Gastroesophageal sphincter (tissue), 4 donors: ENCODE results near the gene PRPF38B. TPM values are rescaled to one million over a fixed set of nuclear protein-coding genes. Genes with fewer than 3 reads are reported as not detected.

Experiments used
- ATAC-seq: fragments of 150-250 bp; one replicate; pipeline ENCODE4 v1.9.1; 2016; ENCODE audit warnings: mild to moderate bottlenecking, moderate library complexity
- H3K27ac ChIP-seq, 4 donors: fragments of 200-600 bp; sonication (generic) in 3 of 4; 1 replicate in 3 of 4; 2 replicates in 1 of 4; pipeline ENCODE4 v1.5.1; 2016 to 2019
- H3K27me3 ChIP-seq: fragments of 200-600 bp; sonication (generic); one replicate; pipeline ENCODE4 v1.5.1; 2019
- H3K36me3 ChIP-seq, 2 donors: fragments of 200-600 bp; sonication (generic); one replicate each; pipeline ENCODE4 v1.5.1; 2019; ENCODE audit warnings: control low read depth in 1 of 2
- H3K4me1 ChIP-seq, 3 donors: fragments of 200-600 bp; sonication (generic); 1 replicate in 2 of 3; 2 replicates in 1 of 3; pipeline ENCODE4 v1.5.1; 2016 to 2019; ENCODE audit warnings: control low read depth in 2 of 3
- H3K4me3 ChIP-seq, 2 donors: fragments of 200-600 bp; sonication (generic); one replicate each; pipeline ENCODE4 v1.5.1; 2019; ENCODE audit warnings: mild to moderate bottlenecking in 1 of 2, moderate library complexity in 1 of 2
- H3K9me3 ChIP-seq, 3 donors: fragments of 200-600 bp; sonication (generic); one replicate each; pipeline ENCODE4 v1.5.1; 2017 to 2019; ENCODE audit warnings: control low read depth in 2 of 3
- EP300 ChIP-seq: sonication (generic); formaldehyde crosslinking; IDR thresholded peaks from one replicate; pipeline ENCODE4 v1.6.1; 2017; ENCODE audit warnings: antibody characterized with exemption, mild to moderate bottlenecking
- POLR2A ChIP-seq, 2 donors: fragments of 450-650 bp; IDR thresholded peaks; one replicate each; pipeline ENCODE4 v1.6.1; 2017; ENCODE audit warnings: antibody characterized with exemption in 2 of 2, mild to moderate bottlenecking in 2 of 2, moderate library complexity in 1 of 2
- POLR2AphosphoS5 ChIP-seq: sonication (generic); formaldehyde crosslinking; IDR thresholded peaks from one replicate; pipeline ENCODE4 v1.6.1; 2017; ENCODE audit warnings: antibody characterized with exemption
- WGBS, 2 donors: methylation state at CpG; one replicate each; pipeline ENCODE4 v1.1.5; 2018; ENCODE audit warnings: low coverage in 1 of 2; 5-methylcytosine and 5-hydroxymethylcytosine counted together
- total RNA-seq, 4 donors: library from RNA; depleted of rRNA; stranded (reverse); fragments of >200 nt; gene quantifications; one replicate each; pipeline ENCODE4 v1.1.0, GENCODE V29; 2016
- TF ChIP-seq, protein P1 (sequence below), 4 experiments: fragments of 200-600 bp in 2 of 4; fragments of 450-650 bp in 2 of 4; sonication (generic) in 1 of 4; IDR thresholded peaks; one replicate each; pipeline ENCODE4 v1.5.1; 2017 to 2019; ENCODE audit warnings: antibody characterized with exemption in 4 of 4, mild to moderate bottlenecking in 2 of 4, moderate library complexity in 2 of 4

PRPF38B gene
- total RNA-seq, 4 donors from 2014 or later: 15.2 to 37.0 (median 24.5) TPM

DNA sequence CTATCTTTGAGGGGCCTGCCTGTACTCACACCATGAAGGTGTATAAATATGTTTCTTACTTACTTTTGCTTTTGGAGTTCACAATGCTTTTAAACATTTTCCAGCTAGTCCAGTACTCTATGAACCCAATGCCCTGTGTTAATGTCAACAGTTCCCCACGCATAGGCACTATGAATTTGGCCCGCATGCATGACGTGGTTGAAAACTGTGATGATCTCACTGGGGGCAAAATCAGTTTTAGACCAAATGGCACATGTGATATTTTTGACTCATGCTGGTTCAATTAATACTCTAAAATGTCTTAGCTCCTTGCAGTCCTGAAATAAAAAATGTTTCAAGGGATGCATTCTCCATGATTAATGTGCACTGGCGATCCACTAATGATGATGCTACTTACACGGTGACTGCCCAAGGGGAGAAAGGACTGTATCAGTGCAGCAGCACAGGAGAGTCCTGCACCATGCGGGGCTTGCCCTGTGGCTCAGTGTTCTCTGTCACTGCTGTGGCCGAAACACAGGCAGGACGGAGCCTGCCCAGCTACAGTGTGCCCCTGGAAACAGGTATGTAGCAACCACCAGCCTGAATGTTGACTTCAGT, 36.3 kb downstream of the PRPF38B start:
- no peak for TF ChIP-seq POLR2AphosphoS5
- TF ChIP-seq, protein P1, sequence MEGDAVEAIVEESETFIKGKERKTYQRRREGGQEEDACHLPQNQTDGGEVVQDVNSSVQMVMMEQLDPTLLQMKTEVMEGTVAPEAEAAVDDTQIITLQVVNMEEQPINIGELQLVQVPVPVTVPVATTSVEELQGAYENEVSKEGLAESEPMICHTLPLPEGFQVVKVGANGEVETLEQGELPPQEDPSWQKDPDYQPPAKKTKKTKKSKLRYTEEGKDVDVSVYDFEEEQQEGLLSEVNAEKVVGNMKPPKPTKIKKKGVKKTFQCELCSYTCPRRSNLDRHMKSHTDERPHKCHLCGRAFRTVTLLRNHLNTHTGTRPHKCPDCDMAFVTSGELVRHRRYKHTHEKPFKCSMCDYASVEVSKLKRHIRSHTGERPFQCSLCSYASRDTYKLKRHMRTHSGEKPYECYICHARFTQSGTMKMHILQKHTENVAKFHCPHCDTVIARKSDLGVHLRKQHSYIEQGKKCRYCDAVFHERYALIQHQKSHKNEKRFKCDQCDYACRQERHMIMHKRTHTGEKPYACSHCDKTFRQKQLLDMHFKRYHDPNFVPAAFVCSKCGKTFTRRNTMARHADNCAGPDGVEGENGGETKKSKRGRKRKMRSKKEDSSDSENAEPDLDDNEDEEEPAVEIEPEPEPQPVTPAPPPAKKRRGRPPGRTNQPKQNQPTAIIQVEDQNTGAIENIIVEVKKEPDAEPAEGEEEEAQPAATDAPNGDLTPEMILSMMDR (IDR thresholded peaks at IDR 0.05): no peak
- no peaks in the 10 kb centered on the region for H3K36me3 ChIP-seq
- H3K27ac ChIP-seq: no peak overlapping the region
- WGBS, 2 donors: 77 to 78% methylated on average over 3 to 6 of the region's 8 CpGs
- no peaks in the 10 kb centered on the region for H3K9me3 ChIP-seq
- no peaks in the 10 kb centered on the region for H3K4me1 ChIP-seq
- no peaks in the 10 kb centered on the region for H3K27me3 ChIP-seq
- no peak overlapping the region for H3K4me3 ChIP-seq
- no peak for ATAC-seq

DNA sequence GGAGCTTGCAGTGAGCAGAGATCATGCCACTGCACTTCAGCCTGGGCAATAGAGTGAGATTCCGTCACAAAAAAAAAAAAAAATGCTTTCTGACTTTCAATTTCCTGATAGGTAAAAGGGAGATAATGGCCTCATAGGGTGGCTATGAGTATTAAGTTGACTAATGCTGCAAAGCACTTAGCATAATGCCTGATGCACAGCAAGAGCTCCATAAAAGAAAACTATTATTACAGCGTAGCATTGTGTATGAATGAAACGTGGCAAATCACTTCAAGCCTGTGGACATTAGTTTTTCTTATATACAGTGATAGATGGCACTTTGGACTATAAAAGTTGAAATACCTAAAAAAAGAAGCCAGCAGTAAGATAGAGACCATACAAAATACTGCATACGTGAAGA, 37.4 kb downstream of the PRPF38B start:
- no peak overlapping the region for H3K27ac ChIP-seq
- WGBS, 2 donors: 87 to 88% methylated on average over 4 of the region's 4 CpGs
- no peaks in the 10 kb centered on the region for H3K27me3 ChIP-seq
- H3K9me3 ChIP-seq: no peaks in the 10 kb centered on the region
- TF ChIP-seq, protein P1 (IDR thresholded peaks at IDR 0.05): no peak
- TF ChIP-seq EP300 (no peak), POLR2AphosphoS5 (no peak), POLR2A (IDR thresholded peaks at IDR 0.05) (no peak)
- no peaks in the 10 kb centered on the region for H3K4me1 ChIP-seq
- H3K4me3 ChIP-seq: no peak overlapping the region
- H3K36me3 ChIP-seq: no peaks in the 10 kb centered on the region
- no peak for ATAC-seq

GRCh38 chr1:108732398-108732797, 40.3 kb downstream of the PRPF38B start:
- 88 to 92% methylated on average over 1 of the region's 1 CpG for WGBS, 2 donors

DNA sequence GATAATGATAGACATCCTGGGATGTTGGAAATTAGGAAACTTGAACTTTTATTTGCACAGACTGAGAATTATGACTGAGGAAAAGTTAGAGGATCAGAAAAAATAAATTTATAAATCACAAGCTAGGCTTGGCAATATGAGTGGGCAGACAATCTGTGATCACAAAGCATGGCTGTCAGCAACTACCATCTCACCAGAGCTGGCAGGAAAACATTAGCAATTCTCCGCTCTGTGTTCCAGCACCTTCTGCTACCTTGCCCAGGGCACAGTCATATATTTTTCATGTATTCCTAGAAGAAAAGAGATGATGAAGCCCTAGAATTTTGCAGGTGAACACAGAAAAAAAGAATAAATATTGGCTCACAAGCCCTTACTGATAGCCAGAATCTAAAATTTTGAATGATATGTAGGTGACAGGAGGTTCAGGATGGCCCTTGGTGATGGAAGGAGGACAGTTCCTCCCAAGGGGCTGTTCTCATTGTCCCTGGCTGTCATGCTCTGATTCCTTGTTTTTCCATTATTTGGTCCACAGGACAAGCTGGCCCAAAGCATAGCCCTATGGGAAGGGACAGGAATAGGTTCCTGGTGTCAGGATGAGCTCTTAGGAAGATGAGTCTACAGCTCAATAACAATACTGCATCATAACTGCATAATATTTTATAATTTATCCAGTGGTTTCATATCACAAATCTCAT, 42.2 kb downstream of the PRPF38B start:
- Histone ChIP-seq H3K4me3 (no peak overlapping the region), H3K36me3 (no peaks in the 10 kb centered on the region), H3K4me1 (no peaks in the 10 kb centered on the region), H3K9me3 (no peaks in the 10 kb centered on the region), H3K27me3 (no peaks in the 10 kb centered on the region), H3K27ac (no peak overlapping the region)
- no peak for ATAC-seq
- WGBS, 2 donors: 88 to 100% methylated on average over 1 of the region's 1 CpG
- TF ChIP-seq EP300 (no peak), POLR2AphosphoS5 (no peak), POLR2A (IDR thresholded peaks at IDR 0.05) (no peak)
- TF ChIP-seq, protein P1 (IDR thresholded peaks at IDR 0.05): no peak

More at GRCh38 chr1:108732398-108732797, 40.3 kb downstream of the PRPF38B start:
- TF ChIP-seq, protein P1 (IDR thresholded peaks at IDR 0.05): no peak
- no peak for TF ChIP-seq EP300
- no peak for TF ChIP-seq POLR2A (IDR thresholded peaks at IDR 0.05)
- no peak for TF ChIP-seq POLR2AphosphoS5
- H3K27ac ChIP-seq: no peak overlapping the region
- no peak overlapping the region for H3K4me3 ChIP-seq
- H3K27me3 ChIP-seq: no peaks in the 10 kb centered on the region
- no peaks in the 10 kb centered on the region for H3K36me3 ChIP-seq
- no peak for ATAC-seq
- no peaks in the 10 kb centered on the region for H3K9me3 ChIP-seq
- no peaks in the 10 kb centered on the region for H3K4me1 ChIP-seq

DNA sequence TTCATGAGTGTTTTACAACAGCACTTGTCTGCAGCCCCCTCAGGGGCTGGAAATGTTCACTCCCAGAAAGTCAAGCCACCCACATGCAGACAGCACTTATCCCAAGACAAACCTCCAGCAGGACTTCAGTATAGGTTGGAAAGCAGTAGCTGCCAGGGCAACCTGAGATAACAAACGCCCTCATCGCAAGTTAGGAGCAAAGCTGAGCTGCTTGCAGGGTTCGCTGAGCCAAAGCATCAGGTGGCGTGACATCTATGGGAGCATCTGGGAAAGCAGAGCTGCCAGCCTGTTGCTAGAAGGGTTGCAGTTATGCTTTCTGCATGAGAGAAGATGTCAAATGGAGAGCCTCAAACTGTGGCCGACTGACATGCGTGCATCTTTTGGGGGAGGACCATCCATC, 50.1 kb downstream of the PRPF38B start:
- no peaks in the 10 kb centered on the region for H3K36me3 ChIP-seq
- WGBS, 2 donors: 83% methylated on average over 2 of the region's 6 CpGs; no CpG with 5 or more reads in 1 of the 2 donors
- H3K4me1 ChIP-seq: peaks cover 0 to under 1% (median 0%) of the 10 kb centered on the region in 3 donors
- TF ChIP-seq POLR2A (IDR thresholded peaks at IDR 0.05): no peak
- ATAC-seq: no peak
- no peaks in the 10 kb centered on the region for H3K9me3 ChIP-seq
- H3K27ac ChIP-seq: no peak overlapping the region
- H3K27me3 ChIP-seq: no peaks in the 10 kb centered on the region
- H3K4me3 ChIP-seq: no peak overlapping the region
